GM12864 (cell line): ENCODE results near the gene PCNX2.
"Not testable (repeated sequence)": the region's sequence is repeated elsewhere in the genome, so short reads cannot be mapped to it uniquely, and the experiment has no call there.

Experiments used
- DNase-seq: peaks from one replicate; pipeline ENCODE4 v3.0.0-alpha.2; 2011; ENCODE audit warnings: low read depth
- H3K4me3 ChIP-seq: 2 replicates; pipeline ENCODE4 v1.5.1; 2011; ENCODE audit warnings: mild to moderate bottlenecking, low read depth, low read length, control low read depth
- TF ChIP-seq, protein P1 (sequence below): IDR thresholded peaks from 2 replicates; pipeline ENCODE4 v1.5.1; 2011; ENCODE audit warnings: low read depth, mild to moderate bottlenecking, moderate library complexity, low read length, control low read depth, inconsistent platforms; ENCODE audit errors: missing control alignments

The PCNX2 gene

GRCh38 chr1:233113009-233113879, 182.3 kb downstream of the PCNX2 start:
- no peak overlapping the region for H3K4me3 ChIP-seq
- TF ChIP-seq, protein P1, sequence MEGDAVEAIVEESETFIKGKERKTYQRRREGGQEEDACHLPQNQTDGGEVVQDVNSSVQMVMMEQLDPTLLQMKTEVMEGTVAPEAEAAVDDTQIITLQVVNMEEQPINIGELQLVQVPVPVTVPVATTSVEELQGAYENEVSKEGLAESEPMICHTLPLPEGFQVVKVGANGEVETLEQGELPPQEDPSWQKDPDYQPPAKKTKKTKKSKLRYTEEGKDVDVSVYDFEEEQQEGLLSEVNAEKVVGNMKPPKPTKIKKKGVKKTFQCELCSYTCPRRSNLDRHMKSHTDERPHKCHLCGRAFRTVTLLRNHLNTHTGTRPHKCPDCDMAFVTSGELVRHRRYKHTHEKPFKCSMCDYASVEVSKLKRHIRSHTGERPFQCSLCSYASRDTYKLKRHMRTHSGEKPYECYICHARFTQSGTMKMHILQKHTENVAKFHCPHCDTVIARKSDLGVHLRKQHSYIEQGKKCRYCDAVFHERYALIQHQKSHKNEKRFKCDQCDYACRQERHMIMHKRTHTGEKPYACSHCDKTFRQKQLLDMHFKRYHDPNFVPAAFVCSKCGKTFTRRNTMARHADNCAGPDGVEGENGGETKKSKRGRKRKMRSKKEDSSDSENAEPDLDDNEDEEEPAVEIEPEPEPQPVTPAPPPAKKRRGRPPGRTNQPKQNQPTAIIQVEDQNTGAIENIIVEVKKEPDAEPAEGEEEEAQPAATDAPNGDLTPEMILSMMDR, result no peak
- DNase-seq, result no peak

DNA sequence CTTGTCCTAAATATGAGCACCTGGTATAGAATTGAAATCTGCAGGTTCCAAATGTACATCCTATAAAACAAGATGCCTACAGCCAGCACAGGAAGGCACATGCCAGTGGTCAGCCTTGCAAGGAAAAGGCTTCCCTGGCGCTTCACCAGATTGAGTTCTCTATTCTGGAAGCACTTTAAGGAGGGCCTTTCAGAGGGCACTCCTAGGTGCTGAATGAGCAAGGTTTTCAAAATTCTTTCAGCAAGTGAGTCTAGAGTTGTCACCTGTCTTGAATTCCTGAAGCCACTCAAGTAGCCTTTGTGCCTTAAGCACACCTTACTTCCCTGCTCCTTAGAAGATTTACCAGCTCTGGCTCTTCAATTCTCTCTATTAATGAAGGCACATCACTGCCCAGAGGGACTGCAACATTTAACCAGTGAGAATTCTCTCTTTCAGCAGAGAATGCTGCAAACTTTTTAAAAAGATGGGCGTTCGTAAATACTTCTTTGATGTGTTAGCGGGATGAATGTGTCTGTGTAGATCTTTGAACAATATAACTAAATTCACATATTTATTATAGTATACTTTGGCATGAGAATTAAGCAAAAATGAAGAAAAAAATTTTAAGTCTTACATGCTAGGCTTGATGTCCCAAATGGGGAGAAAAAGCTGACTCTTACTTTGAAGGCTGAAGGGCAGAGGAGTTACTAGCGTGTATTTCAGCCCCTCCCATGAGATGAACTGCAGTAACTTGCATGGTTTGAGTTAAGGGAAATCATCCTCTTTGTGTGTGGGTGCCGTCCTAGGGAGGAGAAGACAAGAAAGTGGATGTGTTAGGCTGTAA, 183.1 kb downstream of the PCNX2 start:
- no peak overlapping the region for H3K4me3 ChIP-seq
- no peak for DNase-seq
- TF ChIP-seq, protein P1, result no peak

DNA sequence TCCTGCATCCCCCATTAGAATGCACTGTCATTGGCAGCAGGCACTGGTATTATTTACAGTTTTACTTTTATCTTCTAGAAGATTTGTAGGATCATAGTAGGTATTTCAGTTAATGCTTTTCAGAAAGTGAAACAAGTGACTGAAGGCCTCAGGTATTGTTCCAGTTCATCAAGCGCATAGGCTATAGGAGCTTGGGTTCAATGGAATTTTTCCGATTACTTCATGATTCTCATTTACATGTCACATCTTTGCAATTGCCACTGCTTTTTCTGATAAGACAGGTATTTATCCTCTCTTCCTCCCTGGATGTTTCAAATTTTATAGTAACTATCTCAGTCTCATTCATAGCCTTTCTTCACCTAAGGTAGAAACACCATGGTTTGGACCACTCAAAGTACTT, 183.8 kb downstream of the PCNX2 start:
- H3K4me3 ChIP-seq, result no peak overlapping the region
- TF ChIP-seq, protein P1, result no peak
- DNase-seq, result no peak

DNA sequence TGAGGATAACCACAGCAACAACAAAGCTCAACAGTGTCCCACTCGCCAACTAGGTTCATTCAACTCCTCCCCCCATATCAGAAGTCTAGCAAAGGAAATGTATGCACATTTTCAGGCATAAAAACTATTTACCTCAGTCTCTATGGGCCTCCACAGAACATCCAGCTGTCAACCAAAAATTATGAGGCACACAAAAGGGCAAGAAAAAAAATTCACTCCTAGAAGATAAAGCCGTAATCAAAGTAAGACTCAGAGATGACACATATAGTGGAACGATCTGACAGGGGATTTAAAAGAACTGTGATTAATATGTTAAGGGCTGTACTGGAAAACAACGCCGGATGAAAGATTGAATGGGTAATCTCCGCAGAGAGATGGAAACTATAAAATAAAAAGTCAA, 186.4 kb downstream of the PCNX2 start:
- H3K4me3 ChIP-seq, result no peak overlapping the region
- TF ChIP-seq, protein P1, result no peak

DNA sequence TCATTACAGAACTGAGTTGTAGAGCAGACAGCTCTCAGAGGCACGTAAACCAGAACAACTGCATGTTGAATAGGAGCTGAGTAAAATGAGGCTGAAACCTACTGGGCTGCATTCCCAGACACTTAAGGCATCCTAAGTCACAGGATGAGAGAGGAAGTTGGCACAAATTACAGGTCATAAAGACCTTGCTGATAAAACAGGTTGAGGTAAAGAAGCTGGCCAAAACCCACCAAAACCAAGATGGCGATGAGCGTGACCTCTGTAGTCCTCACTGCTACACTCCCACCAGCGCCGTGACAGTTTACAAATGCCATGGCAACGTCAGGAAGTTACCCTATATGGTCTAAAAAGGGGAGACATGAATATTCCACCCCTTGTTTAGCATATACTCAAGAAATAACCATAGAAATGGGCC, 187.8 kb downstream of the PCNX2 start:
- DNase-seq, result not testable (repeated sequence)

More for the DNA sequence above, 186.4 kb downstream of the PCNX2 start:
- DNase-seq, result no peak

GRCh38 chr1:233107130-233107660, 188.3 kb downstream of the PCNX2 start:
- TF ChIP-seq, protein P1, result no peak
- no peak for DNase-seq
- no peak overlapping the region for H3K4me3 ChIP-seq

More for the DNA sequence above, 187.8 kb downstream of the PCNX2 start:
- not testable (repeated sequence) for H3K4me3 ChIP-seq

- no peak overlapping the region for H3K4me3 ChIP-seq
- TF ChIP-seq, protein P1, result no peak
- DNase-seq, result no peak
Measured at GRCh38 chr1:233105225-233105624, 190.3 kb downstream of the PCNX2 start.
